WERI-Rb-1 (cell line): ENCODE data around the gene ERN1.

Source experiments
- DNase-seq: peaks from one replicate; pipeline ENCODE4 v3.0.0-alpha.2; 2020
- H3K27ac ChIP-seq: fragments of 250-450 bp; sonication (Bioruptor Pico); 2 replicates; pipeline ENCODE4 v1.5.1; 2020; ENCODE audit warnings: mild to moderate bottlenecking, moderate library complexity
- H3K27me3 ChIP-seq: fragments of 250-450 bp; sonication (Bioruptor Pico); 2 replicates; pipeline ENCODE4 v1.5.1; 2021; ENCODE audit warnings: mild to moderate bottlenecking, low read depth, moderate library complexity; ENCODE audit not compliant: insufficient read depth, severe bottlenecking
- H3K36me3 ChIP-seq: fragments of 250-450 bp; sonication (Bioruptor Pico); 2 replicates; pipeline ENCODE4 v1.5.1; 2020; ENCODE audit warnings: mild to moderate bottlenecking, moderate library complexity
- H3K4me3 ChIP-seq: 2 replicates; pipeline ENCODE4 v1.5.1; 2011; ENCODE audit warnings: low read depth, mild to moderate bottlenecking, control low read depth, low read length
- H3K9me3 ChIP-seq: fragments of 250-450 bp; sonication (Bioruptor Pico); 2 replicates; pipeline ENCODE4 v1.5.1; 2021; ENCODE audit warnings: mild to moderate bottlenecking, moderate library complexity; ENCODE audit not compliant: severe bottlenecking
- TF ChIP-seq, protein P1 (sequence below): IDR thresholded peaks from 2 replicates; pipeline ENCODE4 v1.5.1; 2011; ENCODE audit warnings: low read depth, mild to moderate bottlenecking, control low read depth, inconsistent platforms, low read length

The ERN1 gene

DNA sequence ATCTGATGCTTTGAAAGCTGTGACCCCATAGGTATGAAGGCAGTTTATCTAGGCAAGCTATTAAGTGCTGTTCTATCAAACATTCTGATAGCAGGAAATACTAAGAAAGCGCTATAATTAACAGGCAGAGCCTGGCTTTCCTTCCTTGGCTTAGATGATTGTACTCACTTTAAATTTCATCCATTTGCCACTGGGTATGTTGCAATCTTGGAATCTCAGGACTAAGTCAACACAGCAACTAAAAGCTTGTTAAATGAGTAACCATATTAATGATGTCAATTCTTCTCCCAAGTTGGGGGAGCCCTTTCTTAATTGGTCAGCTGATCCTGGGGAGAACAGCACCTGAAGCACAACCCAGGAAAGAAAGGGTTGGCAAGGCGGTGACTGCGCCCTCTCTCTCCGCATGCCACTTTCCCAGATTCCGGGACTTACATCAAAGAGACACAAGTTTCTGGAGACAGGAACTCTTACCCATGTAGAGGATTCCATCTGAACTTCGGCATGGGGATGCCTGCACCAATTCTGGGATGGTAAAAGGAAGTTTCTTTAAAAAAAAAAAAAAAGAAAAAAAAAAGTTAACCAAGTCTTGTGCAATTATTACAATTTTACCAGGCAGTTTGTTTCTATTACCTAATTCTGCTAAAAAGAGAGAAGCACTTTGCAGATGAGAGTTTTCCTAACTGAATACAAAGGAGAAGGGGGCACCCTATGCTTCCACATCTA lies 55.1 kb downstream of the ERN1 start:
- H3K4me3 ChIP-seq, result no peak overlapping the region
- H3K9me3 ChIP-seq, result no peaks in the 10 kb centered on the region
- no peaks in the 10 kb centered on the region for H3K27me3 ChIP-seq
- no peak for DNase-seq
- H3K36me3 ChIP-seq, result peaks cover 55% of the 10 kb centered on the region
- no peak overlapping the region for H3K27ac ChIP-seq
- TF ChIP-seq, protein P1, sequence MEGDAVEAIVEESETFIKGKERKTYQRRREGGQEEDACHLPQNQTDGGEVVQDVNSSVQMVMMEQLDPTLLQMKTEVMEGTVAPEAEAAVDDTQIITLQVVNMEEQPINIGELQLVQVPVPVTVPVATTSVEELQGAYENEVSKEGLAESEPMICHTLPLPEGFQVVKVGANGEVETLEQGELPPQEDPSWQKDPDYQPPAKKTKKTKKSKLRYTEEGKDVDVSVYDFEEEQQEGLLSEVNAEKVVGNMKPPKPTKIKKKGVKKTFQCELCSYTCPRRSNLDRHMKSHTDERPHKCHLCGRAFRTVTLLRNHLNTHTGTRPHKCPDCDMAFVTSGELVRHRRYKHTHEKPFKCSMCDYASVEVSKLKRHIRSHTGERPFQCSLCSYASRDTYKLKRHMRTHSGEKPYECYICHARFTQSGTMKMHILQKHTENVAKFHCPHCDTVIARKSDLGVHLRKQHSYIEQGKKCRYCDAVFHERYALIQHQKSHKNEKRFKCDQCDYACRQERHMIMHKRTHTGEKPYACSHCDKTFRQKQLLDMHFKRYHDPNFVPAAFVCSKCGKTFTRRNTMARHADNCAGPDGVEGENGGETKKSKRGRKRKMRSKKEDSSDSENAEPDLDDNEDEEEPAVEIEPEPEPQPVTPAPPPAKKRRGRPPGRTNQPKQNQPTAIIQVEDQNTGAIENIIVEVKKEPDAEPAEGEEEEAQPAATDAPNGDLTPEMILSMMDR, result no peak

GRCh38 chr17:64073771-64074703 lies 55.9 kb downstream of the ERN1 start:
- Histone ChIP-seq H3K27ac (no peak overlapping the region; the same call in 1 of the 2 replicates), H3K27me3 (no peaks in the 10 kb centered on the region), H3K9me3 (peaks cover 6% of the 10 kb centered on the region), H3K36me3 (peaks cover 59% of the 10 kb centered on the region), H3K4me3 (no peak overlapping the region)
- TF ChIP-seq, protein P1, result no peak
- DNase-seq, result no peak

GRCh38 chr17:64071111-64071510 lies 58.8 kb downstream of the ERN1 start:
- peaks cover 69% of the 10 kb centered on the region for H3K36me3 ChIP-seq
- no peaks in the 10 kb centered on the region for H3K27me3 ChIP-seq
- no peak for DNase-seq
- no peak overlapping the region for H3K4me3 ChIP-seq
- H3K9me3 ChIP-seq, result peaks cover 7% of the 10 kb centered on the region
- TF ChIP-seq, protein P1, result no peak
- no peak overlapping the region for H3K27ac ChIP-seq

GRCh38 chr17:64070213-64070612 lies 59.7 kb downstream of the ERN1 start:
- peaks cover 69% of the 10 kb centered on the region for H3K36me3 ChIP-seq
- no peak overlapping the region for H3K27ac ChIP-seq
- H3K4me3 ChIP-seq, result no peak overlapping the region
- no peaks in the 10 kb centered on the region for H3K27me3 ChIP-seq
- peaks cover 7% of the 10 kb centered on the region for H3K9me3 ChIP-seq
- TF ChIP-seq, protein P1, result no peak
- no peak for DNase-seq

GRCh38 chr17:64069143-64069542 lies 60.8 kb downstream of the ERN1 start:
- Histone ChIP-seq H3K4me3 (no peak overlapping the region), H3K36me3 (peaks cover 64% of the 10 kb centered on the region), H3K27me3 (no peaks in the 10 kb centered on the region), H3K9me3 (peaks cover 7% of the 10 kb centered on the region), H3K27ac (no peak overlapping the region)
- no peak for DNase-seq
- TF ChIP-seq, protein P1, result no peak
